ENCODE results near the gene GATAD2A.

DNA sequence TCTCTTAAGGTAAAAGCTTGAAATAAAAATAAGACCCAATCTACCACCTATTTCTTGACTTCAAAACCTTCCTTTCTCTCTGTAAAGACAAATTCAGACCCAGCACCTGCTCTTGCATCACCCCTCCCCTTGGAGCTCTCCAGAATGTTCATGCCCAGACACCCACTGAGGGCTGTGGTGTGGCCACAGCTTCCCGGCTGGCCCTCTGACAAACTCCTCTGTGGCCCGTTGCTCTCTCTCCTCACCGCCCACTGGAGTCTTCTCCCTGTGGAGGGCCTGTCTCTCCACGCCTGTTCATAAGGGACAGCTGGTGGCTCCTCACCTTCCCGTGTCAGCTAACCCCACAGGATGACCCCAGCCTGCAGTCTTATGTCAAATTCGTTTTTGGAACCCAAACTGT, 60.7 kb downstream of the GATAD2A start:
- TF ChIP-seq, protein P1, sequence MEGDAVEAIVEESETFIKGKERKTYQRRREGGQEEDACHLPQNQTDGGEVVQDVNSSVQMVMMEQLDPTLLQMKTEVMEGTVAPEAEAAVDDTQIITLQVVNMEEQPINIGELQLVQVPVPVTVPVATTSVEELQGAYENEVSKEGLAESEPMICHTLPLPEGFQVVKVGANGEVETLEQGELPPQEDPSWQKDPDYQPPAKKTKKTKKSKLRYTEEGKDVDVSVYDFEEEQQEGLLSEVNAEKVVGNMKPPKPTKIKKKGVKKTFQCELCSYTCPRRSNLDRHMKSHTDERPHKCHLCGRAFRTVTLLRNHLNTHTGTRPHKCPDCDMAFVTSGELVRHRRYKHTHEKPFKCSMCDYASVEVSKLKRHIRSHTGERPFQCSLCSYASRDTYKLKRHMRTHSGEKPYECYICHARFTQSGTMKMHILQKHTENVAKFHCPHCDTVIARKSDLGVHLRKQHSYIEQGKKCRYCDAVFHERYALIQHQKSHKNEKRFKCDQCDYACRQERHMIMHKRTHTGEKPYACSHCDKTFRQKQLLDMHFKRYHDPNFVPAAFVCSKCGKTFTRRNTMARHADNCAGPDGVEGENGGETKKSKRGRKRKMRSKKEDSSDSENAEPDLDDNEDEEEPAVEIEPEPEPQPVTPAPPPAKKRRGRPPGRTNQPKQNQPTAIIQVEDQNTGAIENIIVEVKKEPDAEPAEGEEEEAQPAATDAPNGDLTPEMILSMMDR (IDR thresholded peaks at IDR 0.05; ENCODE audit: insufficient read depth, low read depth, low read length): no peak
- TF ChIP-seq EZH2 (IDR thresholded peaks at IDR 0.05; ENCODE audit: insufficient read depth, low read length): no peak

Data from astrocyte (in vitro differentiated cells and primary cell).